HG03025 (cell line): ENCODE measurements around the gene TUBGCP6.
"Not testable (repeated sequence)": the region's sequence is repeated elsewhere in the genome, so short reads cannot be mapped to it uniquely, and the experiment has no call there.

Experiments used
- ATAC-seq: cut with Tn5 transposase; IDR thresholded peaks from one replicate; pipeline ENCODE4 v1.9.1; 2021; ENCODE audit warnings: mild to moderate bottlenecking, moderate library complexity; ENCODE audit not compliant: unreplicated experiment, low FRiP score

Gene TUBGCP6

GRCh38 chr22:50280708-50281383 lies 36.0 kb upstream of the TUBGCP6 start:
- ATAC-seq: no peak

- ATAC-seq: no peak
These were observed 35.3 kb upstream of the TUBGCP6 start for GRCh38 chr22:50280022-50280707.

GRCh38 chr22:50278956-50279619 lies 34.3 kb upstream of the TUBGCP6 start:
- no peak for ATAC-seq

- ATAC-seq: no peak
These were observed 33.6 kb upstream of the TUBGCP6 start for GRCh38 chr22:50278461-50278860.

GRCh38 chr22:50277761-50278160 lies 32.9 kb upstream of the TUBGCP6 start:
- no peak for ATAC-seq

- peak; percentile 65 for ATAC-seq
These were observed 31.3 kb upstream of the TUBGCP6 start for GRCh38 chr22:50276143-50276542.

- no peak for ATAC-seq
These were observed 30.6 kb upstream of the TUBGCP6 start for GRCh38 chr22:50275181-50276055.

- no peak for ATAC-seq
These were observed 29.9 kb upstream of the TUBGCP6 start for GRCh38 chr22:50274771-50275170.

GRCh38 chr22:50274311-50274710 lies 29.5 kb upstream of the TUBGCP6 start:
- ATAC-seq: no peak

GRCh38 chr22:50273781-50274180 lies 29.0 kb upstream of the TUBGCP6 start:
- not testable (repeated sequence) for ATAC-seq

- ATAC-seq: not testable (repeated sequence)
These were observed 28.5 kb upstream of the TUBGCP6 start for GRCh38 chr22:50273352-50273751.

GRCh38 chr22:50272044-50272802 lies 27.4 kb upstream of the TUBGCP6 start:
- ATAC-seq: no peak

- no peak for ATAC-seq
These were observed 26.7 kb upstream of the TUBGCP6 start for GRCh38 chr22:50271519-50271970.

GRCh38 chr22:50270666-50271394 lies 26.0 kb upstream of the TUBGCP6 start:
- no peak for ATAC-seq

GRCh38 chr22:50269970-50270665 lies 25.3 kb upstream of the TUBGCP6 start, which contains the start of gene MAPK11:
Gene MAPK11 (minus strand): TSS chr22:50270380. CDS start chr22:50270292, 88 bp downstream.
- ATAC-seq: no peak

- ATAC-seq: no peak
These were observed 24.7 kb upstream of the TUBGCP6 start for GRCh38 chr22:50269573-50269969.

GRCh38 chr22:50268655-50269113 lies 23.9 kb upstream of the TUBGCP6 start:
- no peak for ATAC-seq
